Progenitor cell of endocrine pancreas (in vitro differentiated cells): ENCODE results near the gene CCDC137. TPM values are rescaled to one million over a fixed set of nuclear protein-coding genes. Genes with fewer than 3 reads are reported as not detected.

ENCODE experiments used
- DNase-seq: peaks from one replicate; pipeline ENCODE4 v3.0.0; 2021; ENCODE audit warnings: low spot score; ENCODE audit not compliant: unreplicated experiment
- H3K27ac Mint-ChIP-seq: 2 replicates; pipeline ENCODE4 v1.8.0; 2021; ENCODE audit warnings: mild to moderate bottlenecking, moderate library complexity, mixed read lengths
- H3K27me3 Mint-ChIP-seq: 2 replicates; pipeline ENCODE4 v1.8.0; 2021; ENCODE audit warnings: mixed read lengths
- H3K36me3 Mint-ChIP-seq: 2 replicates; pipeline ENCODE4 v1.8.0; 2022; ENCODE audit warnings: mixed read lengths; ENCODE audit not compliant: insufficient read depth
- H3K4me1 Mint-ChIP-seq: 2 replicates; pipeline ENCODE4 v1.8.0; 2021; ENCODE audit warnings: low read depth, mixed read lengths
- H3K4me3 Mint-ChIP-seq: 2 replicates; pipeline ENCODE4 v1.8.0; 2021; ENCODE audit warnings: low read depth, mild to moderate bottlenecking, moderate library complexity, mixed read lengths
- H3K9me3 Mint-ChIP-seq: 2 replicates; pipeline ENCODE4 v1.8.0; 2021; ENCODE audit warnings: low read depth, mixed read lengths
- CTCF ChIP-seq: fragments of 200-600 bp; sonication (generic); IDR thresholded peaks from one replicate; pipeline ENCODE4 v1.5.0; 2021; ENCODE audit warnings: antibody characterized with exemption, mild to moderate bottlenecking; ENCODE audit not compliant: unreplicated experiment
- total RNA-seq: library from RNA; stranded (reverse); gene quantifications from 2 replicates; pipeline ENCODE4 v1.2.1, GENCODE V29; 2021

The CCDC137 gene
- total RNA-seq, 1 donor from 2014 or later = 26.6 TPM

DNA sequence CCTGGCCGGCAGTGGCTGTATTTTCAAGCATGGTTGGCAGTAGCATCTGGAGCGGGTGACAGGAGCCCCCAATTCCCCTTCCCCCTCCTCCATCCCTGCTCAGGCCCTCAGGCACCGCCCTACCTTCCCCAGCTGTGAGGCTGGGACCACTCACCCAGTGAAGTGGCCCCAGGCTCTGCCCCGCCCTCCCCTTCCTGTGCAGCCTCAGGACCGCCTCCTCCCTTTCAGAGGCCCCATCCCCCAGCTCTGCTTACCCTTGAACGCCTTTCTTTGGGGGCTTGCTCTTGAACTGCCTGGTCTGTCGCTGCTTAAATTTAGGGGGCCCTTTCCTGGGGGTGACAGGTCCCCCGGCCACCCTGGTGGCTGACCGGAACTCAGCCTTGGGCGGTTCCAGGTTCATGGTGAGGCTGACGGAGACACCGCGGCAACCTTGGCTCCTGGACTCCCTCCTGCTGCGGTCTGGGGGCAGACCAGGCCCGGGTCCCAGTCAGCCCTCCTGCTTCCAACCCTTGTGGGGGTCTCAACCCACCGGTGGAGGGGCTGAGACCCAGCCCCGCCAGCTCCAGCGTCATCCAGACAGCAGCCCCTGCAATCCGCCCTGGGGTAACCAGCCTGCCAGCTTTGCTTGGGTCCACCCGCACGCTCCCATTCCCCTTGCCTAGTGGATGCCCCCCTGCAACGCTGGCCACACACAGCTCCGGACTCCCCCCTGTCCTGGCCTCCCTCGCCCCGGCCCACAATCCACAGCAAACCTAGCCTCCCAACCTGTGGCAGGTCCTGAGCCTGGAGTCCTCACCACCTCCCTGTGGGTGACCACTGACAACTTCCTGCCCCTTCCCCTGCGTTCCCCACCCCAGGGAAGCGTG is 13.4 kb upstream of the CCDC137 start:
- Mint-ChIP-seq H3K27me3 (peaks cover 6% of the 10 kb centered on the region), H3K4me1 (peaks cover 4% of the 10 kb centered on the region), H3K36me3 (no peaks in the 10 kb centered on the region), H3K9me3 (no peaks in the 10 kb centered on the region), H3K4me3 (no peak overlapping the region), H3K27ac (no peak overlapping the region)
- TF ChIP-seq CTCF = no peak
- no peak for DNase-seq

DNA sequence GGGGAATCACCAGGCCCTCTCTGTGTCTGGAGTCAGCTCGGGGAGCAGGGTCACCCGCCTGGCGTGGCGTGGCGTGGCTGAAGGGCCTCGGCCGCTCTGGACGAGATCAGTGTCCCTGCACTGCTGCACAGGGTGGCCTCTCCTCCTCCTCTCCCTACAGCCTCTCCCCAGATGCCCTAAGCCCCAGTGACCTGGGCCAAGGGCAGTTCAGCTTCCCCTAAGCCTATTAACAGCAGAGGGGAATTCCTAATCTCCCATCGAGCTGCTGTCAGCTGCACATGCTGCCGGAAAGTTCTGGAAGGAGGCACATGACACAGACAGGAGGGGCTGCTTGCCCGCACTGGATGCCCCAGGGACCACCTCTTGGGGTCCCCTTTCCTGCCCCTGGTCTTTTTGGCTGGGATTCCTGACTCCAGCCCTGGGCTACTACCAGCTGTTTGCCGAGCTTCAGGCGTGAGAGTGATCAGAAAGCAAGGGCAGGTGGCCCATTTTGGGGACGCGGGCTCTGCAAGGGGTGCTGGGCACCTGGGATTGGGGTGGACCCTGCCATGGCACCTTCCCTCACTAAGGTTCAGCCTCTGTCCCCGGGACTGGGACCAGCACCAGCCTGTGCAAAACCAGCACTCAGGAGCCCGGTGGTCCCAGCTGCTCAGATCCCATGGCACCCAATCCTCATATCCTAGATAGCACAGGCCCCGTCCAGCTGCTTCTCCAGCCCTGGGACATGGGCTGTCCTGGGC is 11.0 kb upstream of the CCDC137 start:
- no peaks in the 10 kb centered on the region for H3K36me3 Mint-ChIP-seq
- peaks cover 6% of the 10 kb centered on the region for H3K27me3 Mint-ChIP-seq
- H3K4me1 Mint-ChIP-seq = peaks cover 4% of the 10 kb centered on the region
- no peak for TF ChIP-seq CTCF
- H3K9me3 Mint-ChIP-seq = no peaks in the 10 kb centered on the region
- H3K4me3 Mint-ChIP-seq = no peak overlapping the region
- no peak for DNase-seq
- H3K27ac Mint-ChIP-seq = no peak overlapping the region

- no peak within 1 kb of the TSS for H3K27ac Mint-ChIP-seq
- H3K9me3 Mint-ChIP-seq = no peaks in the 10 kb centered on the region
These were observed 10.3 kb upstream of the CCDC137 start, which contains the start of gene PDE6G for GRCh38 chr17:81656118-81656743. PDE6G (minus strand) TSS chr17:81656542; CDS start chr17:81653305, 3,237 bp downstream.

GRCh38 chr17:81656835-81657234 is 9.7 kb upstream of the CCDC137 start:
- Mint-ChIP-seq H3K27me3 (peaks cover 4% of the 10 kb centered on the region), H3K9me3 (no peaks in the 10 kb centered on the region), H3K27ac (no peak overlapping the region)

More at GRCh38 chr17:81656118-81656743, 10.3 kb upstream of the CCDC137 start, which contains the start of gene PDE6G:
- TF ChIP-seq CTCF = no peak
- peaks cover 4% of the 10 kb centered on the region for H3K4me1 Mint-ChIP-seq
- no peak within 1 kb of the TSS for H3K4me3 Mint-ChIP-seq
- DNase-seq = no peak
- peaks cover 6% of the 10 kb centered on the region for H3K27me3 Mint-ChIP-seq
- no peaks in the 10 kb centered on the region for H3K36me3 Mint-ChIP-seq

More at GRCh38 chr17:81656835-81657234, 9.7 kb upstream of the CCDC137 start:
- H3K4me1 Mint-ChIP-seq = peaks cover 3% of the 10 kb centered on the region
- no peak for DNase-seq
- no peak overlapping the region for H3K4me3 Mint-ChIP-seq
- H3K36me3 Mint-ChIP-seq = no peaks in the 10 kb centered on the region
- no peak for TF ChIP-seq CTCF
